GM23248 (cell line): ENCODE data around the gene KCNJ18.
"Not testable (repeated sequence)": the region's sequence is repeated elsewhere in the genome, so short reads cannot be mapped to it uniquely, and the experiment has no call there.

Experiments used
- EZH2 ChIP-seq: fragments of 200-600 bp; sonication (generic); IDR thresholded peaks from 2 replicates; pipeline ENCODE4 v1.6.1; 2018; ENCODE audit warnings: antibody characterized with exemption, mild to moderate bottlenecking; ENCODE audit not compliant: insufficient read depth, poor library complexity, severe bottlenecking
- EZH2phosphoT487 ChIP-seq: fragments of 200-600 bp; sonication (generic); IDR thresholded peaks from 2 replicates; pipeline ENCODE4 v1.6.1; 2018; ENCODE audit warnings: antibody characterized with exemption, moderate library complexity, mild to moderate bottlenecking, low read depth; ENCODE audit not compliant: insufficient read depth

DNA sequence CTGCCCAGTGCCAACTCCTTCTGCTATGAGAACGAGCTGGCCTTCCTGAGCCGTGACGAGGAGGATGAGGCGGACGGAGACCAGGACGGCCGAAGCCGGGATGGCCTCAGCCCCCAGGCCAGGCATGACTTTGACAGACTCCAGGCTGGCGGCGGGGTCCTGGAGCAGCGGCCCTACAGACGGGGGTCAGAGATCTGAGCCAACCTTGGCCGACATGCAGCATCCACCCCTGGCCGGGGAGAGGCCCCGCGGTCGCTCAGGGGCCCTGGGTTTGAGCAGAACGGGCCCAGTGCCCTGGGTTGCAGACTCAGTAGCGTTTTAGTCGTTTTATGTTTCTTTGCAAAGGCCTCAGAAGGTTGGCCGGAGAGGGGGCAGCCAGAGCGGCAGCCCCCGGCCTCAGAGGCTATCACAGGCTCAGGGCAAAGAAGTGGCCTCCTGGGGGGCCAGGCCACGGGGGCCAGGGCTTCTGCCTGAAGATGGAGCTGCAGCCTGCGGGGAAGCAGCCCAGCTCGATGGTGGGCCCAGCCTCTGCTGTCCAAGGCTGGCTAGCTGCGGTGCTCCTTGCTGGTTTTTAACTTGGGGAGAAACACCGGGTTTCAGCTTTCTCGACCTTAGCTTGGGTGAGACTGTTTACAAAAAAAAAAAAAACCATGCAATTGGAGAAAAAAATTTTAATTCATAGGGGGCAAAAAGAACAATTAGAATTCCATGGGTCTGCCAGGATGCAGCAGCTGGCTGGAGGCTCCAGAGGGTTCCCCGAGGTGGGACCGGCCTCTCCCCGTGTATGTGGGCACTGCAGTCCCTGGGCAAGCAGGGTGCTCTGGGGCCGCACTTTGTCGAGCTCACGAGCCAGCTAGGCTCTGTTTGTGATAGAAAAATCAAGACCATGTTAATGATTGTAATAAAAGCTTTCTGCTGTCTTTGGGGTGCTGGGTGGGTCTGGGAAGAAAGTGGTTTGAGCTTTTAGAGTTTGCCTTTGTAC is 11.9 kb downstream of the KCNJ18 start:
- not testable (repeated sequence) for TF ChIP-seq EZH2, EZH2phosphoT487
